Left ventricle myocardium inferior (tissue), 1 donor: ENCODE results near the gene FAM110D. TPM values are rescaled to one million over a fixed set of nuclear protein-coding genes. Genes with fewer than 3 reads are reported as not detected.
A peak's percentile ranks its signal among the peaks of the same experiment; 100 is the strongest.

Source experiments
- DNase-seq: peaks from one replicate; pipeline ENCODE4 v3.0.0-alpha.2; 2020
- H3K27ac ChIP-seq: fragments of 200-600 bp; replicated peaks from 2 replicates; pipeline ENCODE4 v1.8.0; 2021
- H3K27me3 ChIP-seq: fragments of 200-600 bp; 2 replicates; pipeline ENCODE4 v1.8.0; 2021; ENCODE audit warnings: low read depth
- H3K36me3 ChIP-seq: fragments of 200-600 bp; 2 replicates; pipeline ENCODE4 v1.8.0; 2021
- H3K4me1 ChIP-seq: fragments of 200-600 bp; 2 replicates; pipeline ENCODE4 v1.8.0; 2021
- H3K4me3 ChIP-seq: fragments of 200-600 bp; 2 replicates; pipeline ENCODE4 v1.8.0; 2021; ENCODE audit warnings: mild to moderate bottlenecking, moderate library complexity
- H3K9me3 ChIP-seq: fragments of 200-600 bp; replicated peaks from 2 replicates; pipeline ENCODE4 v1.8.0; 2021
- intact Hi-C: fragments of 100-400 bp; cut with micrococcal nuclease; formaldehyde crosslinking; loops from one replicate; pipeline ENCODE4 v1.11.0; 2022
- total RNA-seq: library from RNA; stranded (reverse); fragmentation: NEBNext Ultra II Directional; extraction: Animal tissue kit (Norgen Biotek cat#: 25700); gene quantifications from one replicate; pipeline ENCODE4 v1.2.1, GENCODE V29; 2021
- TF ChIP-seq, protein P1 (sequence below): fragments of 200-600 bp; IDR thresholded peaks from 2 replicates; pipeline ENCODE4 v1.8.0; 2021; ENCODE audit warnings: antibody characterized with exemption, mild to moderate bottlenecking, borderline replicate concordance
- donor health status: DM: no; HTN: yes; CAD: no; lungs with severe emphysema.

FAM110D gene
- total RNA-seq, 1 donor from 2014 or later, result 3.1 TPM

DNA sequence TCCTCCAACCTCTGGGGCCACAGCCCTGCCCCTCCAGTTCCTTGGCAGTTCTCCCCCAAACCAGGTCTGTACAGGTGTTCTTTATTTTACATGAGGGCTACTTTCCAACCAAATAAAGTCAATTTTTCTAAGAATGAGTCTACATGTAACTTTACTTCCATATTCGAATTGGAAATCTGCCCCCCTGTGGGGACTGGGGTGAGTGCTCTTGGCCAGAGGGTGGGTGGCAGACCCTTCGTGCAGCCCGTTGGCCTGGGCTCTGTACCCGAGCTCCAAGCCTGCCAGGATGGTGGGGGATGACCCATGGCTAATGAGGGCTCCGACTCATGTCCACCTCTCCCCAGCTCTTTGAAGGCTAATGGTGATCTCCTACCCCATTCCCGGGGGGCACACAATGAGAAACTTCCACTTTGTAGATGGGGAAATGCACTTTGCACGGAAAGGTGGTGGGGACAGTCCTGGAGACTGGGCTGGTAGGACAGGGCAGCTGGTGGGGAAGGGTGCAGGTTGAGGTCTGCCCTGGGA, 30.9 kb downstream of the FAM110D start:
- no peak for DNase-seq
- H3K27ac ChIP-seq, result no peak overlapping the region
- H3K36me3 ChIP-seq, result peaks cover 3% of the 10 kb centered on the region
- H3K9me3 ChIP-seq, result no peaks in the 10 kb centered on the region
- TF ChIP-seq, protein P1, sequence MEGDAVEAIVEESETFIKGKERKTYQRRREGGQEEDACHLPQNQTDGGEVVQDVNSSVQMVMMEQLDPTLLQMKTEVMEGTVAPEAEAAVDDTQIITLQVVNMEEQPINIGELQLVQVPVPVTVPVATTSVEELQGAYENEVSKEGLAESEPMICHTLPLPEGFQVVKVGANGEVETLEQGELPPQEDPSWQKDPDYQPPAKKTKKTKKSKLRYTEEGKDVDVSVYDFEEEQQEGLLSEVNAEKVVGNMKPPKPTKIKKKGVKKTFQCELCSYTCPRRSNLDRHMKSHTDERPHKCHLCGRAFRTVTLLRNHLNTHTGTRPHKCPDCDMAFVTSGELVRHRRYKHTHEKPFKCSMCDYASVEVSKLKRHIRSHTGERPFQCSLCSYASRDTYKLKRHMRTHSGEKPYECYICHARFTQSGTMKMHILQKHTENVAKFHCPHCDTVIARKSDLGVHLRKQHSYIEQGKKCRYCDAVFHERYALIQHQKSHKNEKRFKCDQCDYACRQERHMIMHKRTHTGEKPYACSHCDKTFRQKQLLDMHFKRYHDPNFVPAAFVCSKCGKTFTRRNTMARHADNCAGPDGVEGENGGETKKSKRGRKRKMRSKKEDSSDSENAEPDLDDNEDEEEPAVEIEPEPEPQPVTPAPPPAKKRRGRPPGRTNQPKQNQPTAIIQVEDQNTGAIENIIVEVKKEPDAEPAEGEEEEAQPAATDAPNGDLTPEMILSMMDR, result no peak
- H3K27me3 ChIP-seq, result no peaks in the 10 kb centered on the region
- intact Hi-C loops, result no loop called here
- H3K4me1 ChIP-seq, result no peaks in the 10 kb centered on the region
- H3K4me3 ChIP-seq, result no peak overlapping the region

GRCh38 chr1:26190373-26190987, 31.6 kb downstream of the FAM110D start, which contains the start of gene CATSPER4:
Gene CATSPER4 (plus strand): TSS chr1:26190602. CDS start chr1:26190628, 26 bp downstream.
- H3K27me3 ChIP-seq, result no peaks in the 10 kb centered on the region
- H3K27ac ChIP-seq, result no peak within 1 kb of the TSS
- intact Hi-C loops, result no loop called here
- H3K4me1 ChIP-seq, result no peaks in the 10 kb centered on the region
- no peak within 1 kb of the TSS for H3K4me3 ChIP-seq
- no peak for DNase-seq
- H3K36me3 ChIP-seq, result peaks cover 3% of the 10 kb centered on the region
- no peaks in the 10 kb centered on the region for H3K9me3 ChIP-seq
- TF ChIP-seq, protein P1, result peak; percentile 29

DNA sequence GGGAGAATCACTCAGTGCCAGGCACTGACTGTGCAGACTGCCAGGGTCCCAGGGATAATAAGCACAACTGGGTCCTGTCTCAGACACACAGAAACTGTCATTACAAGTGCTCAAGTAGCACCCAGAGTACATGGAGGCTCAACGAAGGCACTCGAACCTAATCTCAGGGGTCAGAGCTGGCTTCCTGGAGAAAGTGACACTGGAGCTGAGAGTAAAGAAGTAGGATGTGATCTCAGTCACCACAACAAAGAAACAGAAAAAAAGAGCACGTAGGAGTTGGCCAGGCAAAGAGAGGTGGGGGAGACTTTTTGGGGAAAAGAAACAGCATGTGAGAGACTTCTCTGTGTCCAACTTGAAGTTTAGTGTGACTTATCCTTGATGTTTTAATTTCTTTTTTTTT, 32.9 kb downstream of the FAM110D start:
- no peaks in the 10 kb centered on the region for H3K9me3 ChIP-seq
- intact Hi-C loops, result no loop called here
- TF ChIP-seq, protein P1, result no peak
- DNase-seq, result no peak
- no peak overlapping the region for H3K4me3 ChIP-seq
- no peak overlapping the region for H3K27ac ChIP-seq
- peaks cover 3% of the 10 kb centered on the region for H3K36me3 ChIP-seq
- no peaks in the 10 kb centered on the region for H3K27me3 ChIP-seq
- no peaks in the 10 kb centered on the region for H3K4me1 ChIP-seq

DNA sequence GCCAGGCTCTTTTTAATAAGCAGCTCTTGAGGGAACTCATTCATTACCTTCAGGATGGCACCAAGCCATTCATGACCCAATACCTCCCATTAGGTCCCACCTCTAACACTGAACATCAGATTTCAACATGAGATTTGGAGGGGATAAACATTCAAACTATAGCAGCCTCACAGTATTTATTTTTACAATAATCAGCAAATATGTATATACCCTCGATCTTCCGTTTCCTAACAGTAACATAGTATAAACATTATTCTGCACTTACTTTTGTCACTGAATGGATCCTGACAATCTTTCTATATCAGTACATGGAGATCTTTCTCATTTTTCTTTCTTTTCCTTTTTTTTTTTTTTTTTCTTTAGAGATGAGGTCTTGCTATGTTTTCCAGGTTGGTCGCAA, 36.9 kb downstream of the FAM110D start:
- TF ChIP-seq, protein P1, result no peak
- Histone ChIP-seq H3K4me1 (peaks cover under 1% of the 10 kb centered on the region), H3K27ac (no peak overlapping the region), H3K9me3 (no peaks in the 10 kb centered on the region), H3K27me3 (peaks cover 11% of the 10 kb centered on the region), H3K36me3 (no peaks in the 10 kb centered on the region), H3K4me3 (no peak overlapping the region)
- intact Hi-C loops, result no loop called here
- no peak for DNase-seq

DNA sequence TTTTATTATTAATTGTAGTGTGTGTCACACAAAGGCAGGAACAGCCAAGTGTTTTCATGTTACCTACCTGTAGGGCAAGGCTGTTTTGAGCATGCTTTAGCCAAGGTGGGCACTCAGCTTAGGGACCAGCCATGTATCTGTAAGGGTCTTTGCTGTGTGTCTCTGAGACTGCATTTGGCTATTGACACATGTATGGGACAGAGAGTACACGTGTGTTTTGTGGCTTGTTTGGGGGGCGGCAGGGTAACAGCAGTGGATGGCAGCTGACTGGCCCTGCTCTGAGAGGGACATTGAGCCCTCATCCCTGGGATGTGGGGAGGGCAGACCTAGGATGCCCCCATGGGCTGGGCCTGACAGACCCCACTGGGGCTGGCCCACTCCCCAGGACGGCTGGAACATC, 38.4 kb downstream of the FAM110D start:
- H3K4me1 ChIP-seq, result peaks cover 13% of the 10 kb centered on the region
- H3K27me3 ChIP-seq, result peaks cover 11% of the 10 kb centered on the region
- no peak overlapping the region for H3K27ac ChIP-seq
- H3K36me3 ChIP-seq, result no peaks in the 10 kb centered on the region
- no peaks in the 10 kb centered on the region for H3K9me3 ChIP-seq
- H3K4me3 ChIP-seq, result no peak overlapping the region
- intact Hi-C loops, result no loop called here
- DNase-seq, result no peak
- TF ChIP-seq, protein P1, result no peak
